EH (cell line): ENCODE results near the gene CCDC110.

Experiments used
- DNase-seq: peaks from one replicate; pipeline ENCODE4 v3.0.0-alpha.2; 2015; ENCODE audit warnings: low read depth

The CCDC110 gene

GRCh38 chr4:185472103-185472542 is 590 bp upstream of the CCDC110 start:
- no peak for DNase-seq

- peak; percentile 30 for DNase-seq
These were observed 885 bp downstream of the CCDC110 start for GRCh38 chr4:185470501-185471195.

GRCh38 chr4:185469580-185470154 is 1.9 kb downstream of the CCDC110 start:
- no peak for DNase-seq

GRCh38 chr4:185468999-185469398 is 2.5 kb downstream of the CCDC110 start:
- DNase-seq, result no peak

GRCh38 chr4:185467991-185468390 is 3.5 kb downstream of the CCDC110 start:
- no peak for DNase-seq

- DNase-seq, result no peak
These were observed 4.4 kb downstream of the CCDC110 start for GRCh38 chr4:185467101-185467500.

GRCh38 chr4:185465707-185466106 is 5.8 kb downstream of the CCDC110 start:
- no peak for DNase-seq

- no peak for DNase-seq
These were observed 6.6 kb downstream of the CCDC110 start for GRCh38 chr4:185464887-185465286.

- DNase-seq, result no peak
These were observed 7.3 kb downstream of the CCDC110 start for GRCh38 chr4:185464183-185464582.

- no peak for DNase-seq
These were observed 8.0 kb downstream of the CCDC110 start for GRCh38 chr4:185463541-185463940.

GRCh38 chr4:185461565-185461964 is 10.0 kb downstream of the CCDC110 start:
- DNase-seq, result no peak

- no peak for DNase-seq
These were observed 14.4 kb downstream of the CCDC110 start for GRCh38 chr4:185457136-185457535.

- DNase-seq, result no peak
These were observed 15.4 kb downstream of the CCDC110 start for GRCh38 chr4:185456131-185456530.

- no peak for DNase-seq
These were observed 26.3 kb downstream of the CCDC110 start for GRCh38 chr4:185445209-185445608.

GRCh38 chr4:185441479-185441878 is 30.1 kb downstream of the CCDC110 start:
- DNase-seq, result no peak

GRCh38 chr4:185437809-185438208 is 33.7 kb downstream of the CCDC110 start:
- no peak for DNase-seq

- DNase-seq, result no peak
These were observed 36.1 kb downstream of the CCDC110 start for GRCh38 chr4:185435466-185435865.

- no peak for DNase-seq
These were observed 41.9 kb downstream of the CCDC110 start for GRCh38 chr4:185429660-185430059.

GRCh38 chr4:185426960-185427688 is 44.4 kb downstream of the CCDC110 start:
- DNase-seq, result no peak

GRCh38 chr4:185425647-185426352 is 45.7 kb downstream of the CCDC110 start, which contains the start of gene UFSP2:
Gene UFSP2, minus strand, starts transcription at chr4:185425964. Its CDS starts 96 bp downstream, at chr4:185425868.
- DNase-seq, result peak; percentile 85

GRCh38 chr4:185424905-185425646 is 46.5 kb downstream of the CCDC110 start:
- no peak for DNase-seq
